Activated CD4-positive, alpha-beta T cell treated with anti-CD3 and anti-CD28 coated beads, Interleukin-2, Interleukin-6, amounts not matched to agents 100 ng/mL and 50 ng/mL, durations not matched to agents 16 hours and 8 hours (primary cell): Measurements from ENCODE around the gene SUN3.
A peak's percentile ranks its signal among the peaks of the same experiment; 100 is the strongest.

Experiments used
- DNase-seq: peaks from one replicate; pipeline ENCODE4 v3.0.0-alpha.2; 2020

The SUN3 gene, protein sequence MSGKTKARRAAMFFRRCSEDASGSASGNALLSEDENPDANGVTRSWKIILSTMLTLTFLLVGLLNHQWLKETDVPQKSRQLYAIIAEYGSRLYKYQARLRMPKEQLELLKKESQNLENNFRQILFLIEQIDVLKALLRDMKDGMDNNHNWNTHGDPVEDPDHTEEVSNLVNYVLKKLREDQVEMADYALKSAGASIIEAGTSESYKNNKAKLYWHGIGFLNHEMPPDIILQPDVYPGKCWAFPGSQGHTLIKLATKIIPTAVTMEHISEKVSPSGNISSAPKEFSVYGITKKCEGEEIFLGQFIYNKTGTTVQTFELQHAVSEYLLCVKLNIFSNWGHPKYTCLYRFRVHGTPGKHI

GRCh38 chr7:48028938-48029337, at the start of gene SUN3:
Gene SUN3 (minus strand): TSS chr7:48029107. CDS start chr7:48028938, 169 bp downstream.
- DNase-seq, result no peak

DNA sequence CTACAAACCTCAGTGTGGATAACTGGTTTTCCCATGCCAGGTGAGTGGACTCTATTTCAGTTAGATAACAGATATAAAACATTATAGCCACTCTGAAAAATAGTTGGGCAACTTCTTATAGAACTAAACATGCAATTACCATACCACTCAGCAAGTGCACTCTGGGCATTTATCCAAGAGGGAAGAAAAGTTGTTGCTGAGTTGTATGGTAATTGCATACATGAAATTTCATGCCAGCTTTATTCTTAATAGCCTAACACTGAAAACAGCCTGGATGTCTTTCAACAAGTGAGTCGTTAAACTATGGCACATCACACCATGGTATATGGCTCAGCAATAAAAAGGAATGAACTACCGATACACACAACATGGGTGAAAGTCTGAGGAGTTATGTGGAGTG, 49.6 kb upstream of the SUN3 start:
- no peak for DNase-seq

DNA sequence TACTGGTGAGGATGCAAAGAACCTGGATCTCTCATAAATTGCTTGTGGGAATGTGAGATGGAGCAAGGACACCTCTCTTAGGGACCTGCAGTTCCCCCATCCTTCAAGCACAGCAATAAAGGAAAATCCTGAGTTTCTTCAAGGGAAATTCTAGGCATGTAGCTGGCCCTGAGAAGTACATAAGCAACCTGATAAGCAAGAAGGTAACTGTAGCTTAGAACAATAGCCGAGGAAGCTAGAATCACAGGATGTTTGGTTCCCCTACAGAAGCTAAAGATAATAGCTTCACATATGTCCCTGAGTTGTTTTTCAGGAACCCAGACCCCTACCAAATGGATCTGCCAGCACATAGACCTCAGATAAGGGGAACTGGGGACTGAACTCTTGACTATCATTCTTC, 48.5 kb upstream of the SUN3 start:
- no peak for DNase-seq

GRCh38 chr7:48074204-48074654, 45.3 kb upstream of the SUN3 start:
- no peak for DNase-seq

GRCh38 chr7:48067475-48067874, 38.6 kb upstream of the SUN3 start:
- DNase-seq, result no peak

DNA sequence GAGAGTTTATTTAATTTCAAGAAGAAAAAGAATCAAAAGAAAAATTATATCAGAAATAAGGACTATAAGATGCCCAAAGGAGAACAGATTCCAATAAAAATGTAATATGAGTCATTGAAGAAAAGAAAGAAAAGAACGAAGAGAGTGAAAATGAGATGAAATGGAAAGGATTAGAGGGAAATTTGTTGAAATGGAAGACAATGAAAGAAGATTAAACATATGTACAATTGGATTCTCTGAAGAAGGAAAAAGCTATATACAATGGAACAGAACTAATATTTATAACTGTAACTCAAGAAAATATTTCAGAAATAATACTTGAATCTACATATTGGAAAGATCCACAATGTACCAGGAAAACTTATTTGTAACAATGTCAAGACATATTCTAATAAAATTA, 35.1 kb upstream of the SUN3 start:
- DNase-seq, result no peak

DNA sequence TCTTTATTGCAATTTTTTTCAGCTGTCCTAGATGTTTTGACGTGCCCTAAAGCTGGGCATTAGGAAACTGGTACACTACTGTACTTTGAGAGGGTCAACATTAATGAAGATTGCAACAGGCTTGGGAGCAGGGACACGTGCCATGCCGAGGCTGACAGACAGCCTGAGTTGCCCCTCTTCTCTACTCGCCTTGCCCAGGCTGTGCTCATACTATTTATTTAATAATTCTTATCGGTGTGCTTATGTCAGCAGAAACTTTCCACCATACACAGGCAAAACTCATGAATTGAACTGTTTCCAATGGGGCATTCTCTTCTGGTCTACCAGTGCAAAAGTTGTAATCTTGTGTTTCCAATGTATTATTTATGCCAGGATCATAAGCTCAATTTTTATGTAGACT, 30.8 kb upstream of the SUN3 start:
- no peak for DNase-seq

DNA sequence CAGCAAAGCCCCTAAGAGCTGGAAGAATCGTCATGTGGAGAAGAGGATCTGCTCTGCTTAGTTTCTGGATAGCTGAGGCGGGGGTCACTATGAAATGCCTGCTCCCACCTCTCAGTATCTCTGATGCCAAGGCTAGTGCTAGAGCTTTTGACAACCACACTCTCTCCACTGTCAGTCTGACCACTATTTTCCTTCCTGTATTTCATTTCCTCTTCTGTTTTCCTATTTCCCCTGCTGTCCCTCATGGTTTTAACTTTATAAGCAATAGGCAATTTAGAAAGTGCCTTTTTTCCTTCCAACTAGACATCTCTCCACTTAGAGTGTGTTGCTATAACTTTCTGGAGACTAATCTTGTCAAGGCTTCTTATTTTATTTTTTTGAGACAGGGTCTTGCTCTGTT, 30.1 kb upstream of the SUN3 start:
- DNase-seq, result no peak

GRCh38 chr7:48053736-48054135, 24.8 kb upstream of the SUN3 start:
- no peak for DNase-seq

DNA sequence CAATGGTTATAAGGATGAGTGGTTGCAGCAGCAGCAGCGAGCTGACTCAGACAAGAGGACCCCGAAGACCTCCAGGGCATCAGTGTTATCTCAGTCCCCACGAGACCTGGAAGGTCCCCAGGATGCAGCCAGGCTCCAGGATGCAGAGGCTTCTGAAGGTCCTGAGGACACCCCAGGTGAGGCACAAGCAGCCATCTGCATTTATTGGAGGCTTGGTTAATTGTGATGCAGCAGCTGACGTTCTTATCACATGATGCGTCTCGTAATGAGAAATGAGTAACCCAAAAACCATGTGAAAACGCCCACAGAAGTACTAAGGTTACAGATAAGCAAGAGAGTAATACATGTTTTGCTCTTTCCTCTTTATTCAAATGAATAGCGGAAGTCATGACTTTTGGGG, 23.8 kb upstream of the SUN3 start:
- peak; percentile 20 for DNase-seq

DNA sequence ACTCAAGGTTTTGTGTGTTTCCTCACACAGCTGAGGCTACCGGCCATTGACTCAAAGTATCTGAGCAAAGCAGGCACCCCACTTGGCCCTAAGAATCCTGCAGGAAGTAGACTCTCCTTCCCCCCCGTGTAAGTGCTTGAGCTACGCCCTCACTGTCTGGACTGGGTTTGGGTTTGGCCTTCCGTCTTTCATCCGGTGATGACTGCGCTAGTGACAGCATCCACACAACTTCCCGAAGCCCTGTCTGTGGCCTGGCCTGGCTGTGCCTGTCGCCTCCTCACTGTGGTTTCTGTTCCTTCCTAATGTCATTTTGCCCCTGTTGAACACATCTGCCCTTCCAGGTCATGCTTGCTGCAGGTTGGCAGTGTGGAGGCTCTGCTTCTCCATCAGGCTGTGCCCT, 20.9 kb upstream of the SUN3 start:
- no peak for DNase-seq

GRCh38 chr7:48048113-48048512, 19.2 kb upstream of the SUN3 start:
- no peak for DNase-seq

DNA sequence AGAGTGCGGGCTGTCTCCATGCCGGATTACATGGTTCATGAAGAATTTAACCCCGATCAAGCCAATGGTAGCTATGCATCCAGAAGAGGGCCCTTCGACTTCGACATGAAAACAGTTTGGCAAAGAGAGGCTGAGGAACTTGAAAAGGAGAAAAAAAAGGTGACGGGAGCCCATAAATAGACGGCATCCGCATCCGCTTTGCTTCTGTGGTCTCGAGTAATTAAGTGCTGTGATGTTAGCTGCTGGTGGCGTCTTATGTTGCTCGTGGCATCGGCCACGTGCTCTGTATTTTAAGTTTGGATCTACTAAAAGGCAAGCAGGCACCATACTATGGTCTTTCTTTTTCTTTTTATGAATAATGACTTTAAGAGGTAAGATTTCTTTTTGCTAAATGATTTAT, 17.6 kb upstream of the SUN3 start:
- no peak for DNase-seq

DNA sequence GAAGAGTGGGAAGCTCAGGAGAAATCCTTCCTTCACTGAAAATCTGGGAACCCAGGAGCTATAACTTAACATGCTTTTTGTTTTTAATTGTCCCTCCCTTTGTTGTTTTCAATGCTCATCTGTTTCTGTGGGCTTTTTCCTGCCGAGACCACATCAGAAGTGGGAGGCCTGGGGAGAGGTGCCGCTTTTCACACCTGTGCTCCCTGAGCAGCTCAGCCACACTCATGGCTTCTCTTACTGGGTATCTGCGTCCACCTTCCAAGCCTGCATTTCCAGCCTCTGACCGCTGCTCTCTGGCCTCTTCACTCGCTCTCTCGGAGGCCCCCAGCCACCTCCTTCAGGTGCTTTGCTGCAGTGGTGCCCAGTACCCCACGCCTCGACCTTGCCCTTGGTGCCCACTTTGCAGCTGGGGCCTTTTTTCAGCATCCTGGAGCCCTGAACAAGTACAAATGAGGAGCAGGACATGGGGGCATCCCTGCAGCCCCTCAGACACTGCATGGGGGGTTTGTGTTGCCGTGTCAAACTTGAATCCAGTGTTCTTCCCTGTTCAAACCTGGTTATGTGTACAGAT, 16.4 kb upstream of the SUN3 start:
- DNase-seq, result no peak

GRCh38 chr7:48042636-48043035, 13.7 kb upstream of the SUN3 start:
- DNase-seq, result no peak

DNA sequence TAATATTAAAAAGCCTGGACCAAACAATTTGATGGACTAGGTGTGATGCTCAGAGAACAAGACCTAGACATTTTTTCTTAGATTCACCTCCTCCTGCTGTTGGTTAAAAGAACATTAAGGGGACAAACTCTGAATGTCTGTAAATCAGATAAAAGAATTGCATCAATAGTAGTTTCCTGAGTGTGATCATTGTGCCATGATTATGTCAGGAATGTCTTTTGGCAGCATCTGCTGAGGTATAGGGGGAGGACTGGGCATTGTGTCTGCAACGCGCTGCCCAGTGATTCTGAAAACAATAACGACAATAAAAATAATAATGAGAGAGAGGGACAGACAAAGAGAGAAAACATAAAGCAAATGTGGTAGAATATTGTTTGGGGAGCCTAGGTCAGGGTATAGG, 13.3 kb upstream of the SUN3 start:
- DNase-seq, result no peak

- DNase-seq, result no peak
Measured at GRCh38 chr7:48041653-48041970, 12.7 kb upstream of the SUN3 start.

GRCh38 chr7:48040944-48041652, 12.2 kb upstream of the SUN3 start:
- DNase-seq, result no peak

- DNase-seq, result no peak
Measured at GRCh38 chr7:48038815-48039506, 10.1 kb upstream of the SUN3 start.

GRCh38 chr7:48035967-48036478, 7.1 kb upstream of the SUN3 start:
- no peak for DNase-seq

DNA sequence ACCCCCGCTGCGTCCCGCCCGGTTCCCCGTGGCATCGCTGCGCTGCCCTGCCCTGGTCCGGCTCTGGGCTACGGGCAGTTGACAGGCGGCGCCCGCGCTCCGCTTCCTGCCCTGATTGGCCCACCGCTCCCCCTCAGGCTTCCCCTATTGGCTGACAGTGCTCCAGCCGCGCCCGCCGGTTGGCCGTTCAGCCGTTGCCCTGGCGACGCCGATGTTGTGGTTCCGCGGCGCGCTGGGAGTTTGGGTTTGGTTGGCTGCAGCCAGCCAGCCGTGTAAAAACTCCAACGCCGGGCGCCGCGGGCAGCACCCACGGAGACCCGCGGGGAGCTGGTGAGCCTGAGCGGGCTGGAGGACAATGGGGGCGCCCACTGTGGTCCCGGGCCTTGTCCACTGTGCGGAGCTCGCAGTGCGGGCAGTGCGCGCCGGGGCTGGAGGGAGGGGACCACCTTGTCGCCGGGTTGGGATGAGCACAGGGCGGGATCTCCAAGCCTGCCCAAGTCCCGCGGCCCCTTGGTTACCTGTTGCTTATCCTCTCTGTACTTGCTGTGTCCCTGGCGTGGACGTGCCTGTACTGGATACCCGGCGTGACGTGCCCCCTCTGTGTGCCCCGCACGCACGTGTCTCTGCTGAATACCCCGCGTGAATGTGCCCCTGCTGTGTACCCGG, 6.5 kb upstream of the SUN3 start, which contains the start of gene C7orf57:
Gene C7orf57, plus strand, starts transcription at position 243 of the 666 bp plus-strand sequence. CDS start 766 bp downstream, outside the sequence.
- DNase-seq, result peak; percentile 88

GRCh38 chr7:48033922-48034321, 5.0 kb upstream of the SUN3 start:
- no peak for DNase-seq

DNA sequence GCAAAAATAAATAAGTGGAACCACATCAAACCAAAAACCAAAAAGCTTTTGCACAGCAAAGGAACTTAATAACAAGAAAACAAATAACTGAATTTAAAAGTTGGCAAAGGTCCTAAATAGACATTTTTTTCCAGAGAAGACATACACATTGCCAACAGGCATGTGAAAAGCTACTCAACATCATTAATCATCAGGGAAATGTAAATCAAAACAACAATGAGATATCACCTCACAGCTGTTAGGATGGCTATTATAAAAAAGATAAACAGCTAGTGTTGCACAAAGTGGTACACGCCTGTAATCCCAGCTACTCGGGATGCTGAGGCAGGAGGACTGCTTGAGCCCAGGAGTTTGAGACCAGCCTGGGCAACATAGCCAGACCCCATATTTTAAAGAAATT, 2.2 kb upstream of the SUN3 start:
- DNase-seq, result no peak
